NCI-H748 treated with DMSO at 0.1 percent for 48 hours (cell line): Measurements from ENCODE around the gene ACADSB.

Experiments used
- DNase-seq: peaks from one replicate; lab custom pipeline; 2025; lab: John Stamatoyannopoulos, UW

The ACADSB gene

GRCh38 chr10:123042708-123043408 is 34.1 kb downstream of the ACADSB start:
- no peak for DNase-seq

GRCh38 chr10:123043409-123043925 is 34.7 kb downstream of the ACADSB start:
- peak; percentile 71 for DNase-seq

- peak; percentile 53 for DNase-seq
Observed at GRCh38 chr10:123044391-123044790, 35.6 kb downstream of the ACADSB start.

- no peak for DNase-seq
Observed at GRCh38 chr10:123045961-123046731, 37.3 kb downstream of the ACADSB start.

GRCh38 chr10:123057968-123058367 is 49.2 kb downstream of the ACADSB start:
- no peak for DNase-seq

GRCh38 chr10:123061865-123062264 is 53.1 kb downstream of the ACADSB start:
- DNase-seq: no peak

- no peak for DNase-seq
Observed at GRCh38 chr10:123062726-123063125, 53.9 kb downstream of the ACADSB start.

- no peak for DNase-seq
Observed at GRCh38 chr10:123068087-123068853, 59.5 kb downstream of the ACADSB start.

GRCh38 chr10:123069246-123069986 is 60.6 kb downstream of the ACADSB start:
- DNase-seq: peak; percentile 89

GRCh38 chr10:123073187-123073586 is 64.4 kb downstream of the ACADSB start:
- DNase-seq: no peak

GRCh38 chr10:123074215-123074614 is 65.4 kb downstream of the ACADSB start:
- no peak for DNase-seq

- no peak for DNase-seq
Observed at GRCh38 chr10:123081896-123082295, 73.1 kb downstream of the ACADSB start.

GRCh38 chr10:123083811-123084210 is 75.0 kb downstream of the ACADSB start:
- DNase-seq: no peak

- DNase-seq: no peak
Observed at GRCh38 chr10:123086281-123086680, 77.5 kb downstream of the ACADSB start.

- DNase-seq: no peak
Observed at GRCh38 chr10:123087348-123087747, 78.5 kb downstream of the ACADSB start.

GRCh38 chr10:123087786-123088185 is 79.0 kb downstream of the ACADSB start:
- no peak for DNase-seq

- no peak for DNase-seq
Observed at GRCh38 chr10:123092635-123093414, 84.0 kb downstream of the ACADSB start.

- DNase-seq: no peak
Observed at GRCh38 chr10:123093489-123093888, 84.7 kb downstream of the ACADSB start.

GRCh38 chr10:123096452-123096851 is 87.6 kb downstream of the ACADSB start:
- no peak for DNase-seq

GRCh38 chr10:123097039-123097438 is 88.2 kb downstream of the ACADSB start:
- DNase-seq: no peak
